Measurements from ENCODE around the gene HPN.
A peak's percentile ranks its signal among the peaks of the same experiment; 100 is the strongest.
"Not testable (repeated sequence)": the region's sequence is repeated elsewhere in the genome, so short reads cannot be mapped to it uniquely, and the experiment has no call there.

Gene HPN

GRCh38 chr19:35044317-35045117, 3.0 kb downstream of the HPN start:
- peak; percentile 45 for DNase-seq

- peak; percentile 28 for DNase-seq
These were observed 4.3 kb downstream of the HPN start for GRCh38 chr19:35045667-35046300.

- no peak for DNase-seq
These were observed 4.9 kb downstream of the HPN start for GRCh38 chr19:35046461-35046860.

DNA sequence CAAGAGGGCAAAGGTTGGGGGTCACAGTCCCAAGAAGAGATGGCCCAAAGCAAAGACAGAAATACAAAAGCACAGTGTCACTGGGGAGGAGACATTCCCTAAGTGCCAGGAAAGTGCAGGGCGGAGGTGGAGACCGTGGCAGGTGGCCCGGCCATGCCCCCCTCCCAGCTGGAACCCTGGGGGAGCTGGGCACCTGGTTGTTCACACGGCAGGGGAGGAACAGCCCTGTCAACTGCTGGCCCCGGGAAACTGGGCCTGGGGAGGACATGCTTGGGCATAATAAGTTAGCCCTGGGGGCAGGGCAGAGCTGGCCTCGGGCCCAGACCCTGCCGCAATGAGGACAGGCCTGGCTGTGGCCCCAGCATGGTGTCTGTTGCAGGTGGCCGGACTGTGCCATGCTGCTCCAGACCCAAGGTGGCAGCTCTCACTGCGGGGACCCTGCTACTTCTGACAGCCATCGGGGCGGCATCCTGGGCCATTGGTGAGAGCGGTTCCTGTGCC, 7.4 kb downstream of the HPN start:
- DNase-seq: no peak

DNA sequence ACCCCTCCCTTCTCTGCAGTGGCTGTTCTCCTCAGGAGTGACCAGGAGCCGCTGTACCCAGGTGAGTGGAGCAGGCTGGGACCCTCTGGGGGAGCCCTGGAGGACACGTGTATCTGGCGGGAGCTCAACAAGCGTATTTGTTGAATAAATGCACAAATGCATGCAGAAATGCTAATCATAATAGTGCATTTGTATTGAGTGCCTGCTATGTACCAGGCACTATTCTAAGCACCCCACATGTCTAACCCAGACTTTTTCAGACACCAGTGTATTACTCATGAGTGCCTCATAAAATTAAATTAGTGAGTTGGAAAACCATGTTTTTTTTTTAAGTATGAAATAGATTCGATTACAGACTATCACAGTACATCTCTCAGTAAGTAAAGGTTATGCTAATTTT, 7.9 kb downstream of the HPN start:
- no peak for DNase-seq

- not testable (repeated sequence) for DNase-seq
These were observed 9.1 kb downstream of the HPN start for GRCh38 chr19:35050662-35051061.

DNA sequence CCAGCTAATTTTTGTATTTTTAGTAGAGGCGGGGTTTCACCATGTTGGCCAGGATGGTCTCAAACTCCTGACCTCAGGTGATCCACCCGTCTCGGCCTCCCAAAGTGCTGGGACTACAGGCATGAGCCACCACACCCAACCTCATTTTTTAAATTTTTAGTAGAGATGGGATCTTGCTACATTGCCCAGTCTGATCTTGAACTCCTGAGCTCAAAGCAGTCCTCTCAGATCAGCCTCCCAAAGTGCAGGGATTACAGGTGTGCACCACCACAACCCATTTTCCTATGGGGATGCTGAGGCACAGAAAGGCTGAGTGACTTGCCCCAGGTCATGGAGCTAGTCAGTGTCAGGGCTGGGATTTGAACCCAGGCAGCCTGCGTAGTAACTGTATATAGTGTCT, 9.7 kb downstream of the HPN start:
- not testable (repeated sequence) for DNase-seq

DNA sequence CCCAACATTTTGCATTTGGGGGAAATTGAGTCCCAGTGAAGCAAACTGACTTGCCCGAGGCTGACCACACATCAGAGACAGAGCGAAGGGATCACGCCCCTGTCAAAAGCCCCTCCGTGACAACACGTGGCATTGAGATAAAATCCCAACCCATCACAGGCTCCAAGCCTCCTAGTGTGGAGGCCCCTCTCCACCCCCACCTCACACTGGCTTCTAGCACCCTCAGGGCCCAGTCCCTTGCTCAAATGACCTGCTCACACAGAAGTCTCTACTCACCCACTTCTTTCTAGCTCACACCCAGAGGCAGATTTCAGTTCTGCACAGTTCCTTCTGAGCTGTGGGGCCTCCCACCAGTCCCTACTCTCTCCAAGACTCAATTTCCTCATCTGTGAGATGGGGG, 10.3 kb downstream of the HPN start:
- no peak for DNase-seq

DNA sequence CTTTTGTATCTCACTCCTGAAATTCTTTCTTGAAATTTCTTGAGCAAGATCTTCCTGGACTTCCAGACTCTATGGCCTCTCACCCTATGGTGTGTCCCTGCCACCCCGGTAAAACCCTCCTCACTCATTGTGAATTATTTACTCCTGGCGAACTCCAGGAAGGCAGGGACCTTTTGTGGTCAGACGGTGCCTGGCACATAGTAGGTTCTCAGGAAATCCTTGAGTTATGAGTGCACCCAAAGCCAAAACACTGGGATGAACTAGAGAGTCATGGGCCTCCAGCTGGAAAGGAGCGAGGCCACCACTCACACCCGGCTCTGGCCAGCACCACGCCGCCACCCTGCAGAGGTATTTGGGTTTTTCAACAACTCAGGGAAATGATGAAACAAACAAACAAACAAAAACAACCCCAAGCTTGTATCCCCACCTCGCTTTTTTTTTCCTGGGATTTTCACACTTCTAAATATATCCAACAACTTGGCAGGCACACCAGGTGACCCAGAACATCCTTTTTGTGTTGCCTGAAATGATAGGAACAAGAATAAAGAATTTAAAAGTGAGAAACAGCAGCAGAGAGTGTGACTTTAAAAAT, 11.2 kb downstream of the HPN start:
- no peak for DNase-seq

DNA sequence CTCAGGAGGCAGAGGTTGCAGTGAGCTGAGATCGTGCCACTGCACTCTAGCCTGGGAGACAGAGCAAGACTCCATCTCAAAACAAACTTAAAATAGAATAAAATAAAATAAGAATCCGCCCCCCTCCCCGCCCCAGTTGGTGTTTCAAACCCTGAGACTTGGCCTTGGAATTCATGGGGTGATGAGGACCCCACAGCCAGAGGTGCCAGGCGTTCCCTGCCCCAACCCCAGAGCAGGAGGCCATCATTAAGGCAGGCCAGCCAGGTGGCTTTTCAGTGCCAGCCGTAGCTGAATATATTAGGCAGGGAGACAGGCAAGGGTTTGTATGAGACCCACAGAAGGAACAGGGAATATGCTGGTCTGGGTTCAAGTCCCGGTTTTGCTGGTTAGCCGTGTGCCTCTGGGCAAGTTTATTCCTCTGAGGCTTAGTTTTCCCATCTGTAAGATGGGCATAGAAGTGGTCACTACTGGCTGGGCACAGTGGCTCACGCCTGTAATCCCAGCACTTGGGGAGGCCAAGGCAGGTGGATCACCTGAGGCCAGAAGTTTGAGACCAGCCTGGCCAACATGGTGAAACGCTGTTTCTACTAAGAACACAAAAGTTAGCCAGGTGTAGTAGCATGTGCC, 12.3 kb downstream of the HPN start:
- no peak for DNase-seq

DNA sequence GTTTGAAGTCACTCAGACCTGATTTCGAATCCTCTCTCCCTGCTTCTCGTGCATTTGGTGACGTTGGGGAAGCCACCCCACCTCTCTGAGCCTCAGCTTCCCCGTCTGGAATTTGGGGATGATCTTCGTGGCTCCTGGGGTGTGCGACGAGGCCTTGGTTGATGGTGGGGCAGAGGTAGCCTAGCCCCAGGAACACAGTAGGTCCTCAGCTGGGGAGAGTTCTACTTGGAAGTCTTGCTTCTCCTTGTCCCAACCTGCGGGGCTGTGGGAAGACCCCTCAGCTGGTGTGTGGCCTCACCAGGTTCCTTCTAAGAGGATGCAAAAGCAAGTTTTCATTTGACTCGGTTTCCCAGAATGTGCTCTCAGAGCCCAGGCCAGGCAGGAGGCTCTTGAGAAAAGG, 13.1 kb downstream of the HPN start:
- no peak for DNase-seq

- no peak for DNase-seq
These were observed 14.2 kb downstream of the HPN start for GRCh38 chr19:35055715-35056179.

GRCh38 chr19:35056513-35057063, 15.1 kb downstream of the HPN start:
- DNase-seq: no peak

DNA sequence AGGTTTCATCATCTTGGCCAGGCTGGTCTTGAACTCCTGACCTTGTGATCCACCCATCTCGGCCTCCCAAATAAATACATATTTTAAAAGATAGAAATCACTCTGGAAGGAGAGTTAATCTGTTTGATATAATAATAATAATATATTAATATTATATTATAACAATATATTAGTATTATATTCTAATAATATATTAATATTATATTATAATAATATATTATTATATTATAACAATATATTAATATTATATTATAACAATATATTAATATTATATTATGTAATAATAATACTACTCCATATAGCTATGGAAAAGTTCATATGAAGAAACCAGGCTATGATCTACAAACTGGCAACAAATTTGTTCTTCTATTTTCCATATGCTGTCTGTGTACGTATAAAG, 16.8 kb downstream of the HPN start:
- no peak for DNase-seq

GRCh38 chr19:35059006-35059798, 17.7 kb downstream of the HPN start:
- DNase-seq: no peak

- DNase-seq: no peak
These were observed 18.2 kb downstream of the HPN start for GRCh38 chr19:35059799-35060091.

DNA sequence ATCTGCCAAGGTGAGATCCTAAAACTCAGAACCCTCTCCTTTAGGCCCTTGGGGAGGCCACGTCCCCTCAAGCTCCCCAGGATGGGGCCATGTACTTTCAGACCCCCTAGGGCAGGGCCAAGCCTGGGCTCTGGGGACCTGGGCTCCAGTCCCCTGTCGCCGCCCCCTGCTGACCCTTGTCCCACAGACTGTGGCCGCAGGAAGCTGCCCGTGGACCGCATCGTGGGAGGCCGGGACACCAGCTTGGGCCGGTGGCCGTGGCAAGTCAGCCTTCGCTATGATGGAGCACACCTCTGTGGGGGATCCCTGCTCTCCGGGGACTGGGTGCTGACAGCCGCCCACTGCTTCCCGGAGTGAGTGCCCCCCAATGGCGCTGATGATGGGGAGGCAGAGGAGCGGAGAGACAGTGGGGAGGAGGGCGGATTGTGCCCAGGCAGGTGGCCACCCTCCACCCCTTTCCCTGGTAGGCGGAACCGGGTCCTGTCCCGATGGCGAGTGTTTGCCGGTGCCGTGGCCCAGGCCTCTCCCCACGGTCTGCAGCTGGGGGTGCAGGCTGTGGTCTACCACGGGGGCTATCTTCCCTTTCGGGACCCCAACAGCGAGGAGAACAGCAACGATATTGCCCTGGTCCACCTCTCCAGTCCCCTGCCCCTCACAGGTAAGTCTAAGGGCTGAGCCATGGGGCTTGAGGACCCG, 18.8 kb downstream of the HPN start:
- DNase-seq: no peak

DNA sequence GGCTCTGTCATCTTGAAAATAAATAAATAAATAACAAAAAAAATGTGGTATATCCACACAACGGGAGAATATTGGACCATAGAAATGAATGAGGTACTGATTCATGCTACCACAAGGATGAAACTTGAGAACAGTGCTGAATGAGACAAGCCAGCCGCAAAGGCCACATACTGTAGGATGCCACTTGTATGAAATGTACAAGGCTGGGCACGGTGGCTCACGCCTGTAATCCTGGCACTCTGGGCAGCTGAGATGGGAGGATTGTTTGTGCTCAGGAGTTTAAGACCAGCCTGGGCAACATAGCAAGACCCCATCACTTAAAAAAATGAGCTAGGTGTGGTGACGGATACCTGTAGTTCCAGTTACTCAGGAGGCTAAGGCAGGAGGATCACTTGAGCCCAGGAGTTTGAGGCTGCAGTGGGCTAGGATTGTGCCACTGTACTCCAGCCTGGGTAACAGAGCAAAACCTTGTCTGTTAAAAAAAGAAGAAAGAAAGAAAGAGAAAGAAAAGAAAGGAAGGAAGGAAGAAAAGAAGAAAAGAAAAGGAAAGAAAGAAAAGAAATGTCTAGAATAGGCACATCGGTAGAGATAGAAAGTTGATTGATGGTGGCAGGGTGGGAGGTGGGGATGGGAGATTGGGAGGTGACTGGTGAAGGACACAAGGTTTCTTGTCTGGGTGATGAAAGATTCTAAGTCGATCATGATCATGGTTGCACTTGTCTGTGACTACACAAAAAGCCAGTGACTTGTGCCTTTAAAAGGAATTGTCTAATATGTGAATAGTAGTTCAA, 20.3 kb downstream of the HPN start:
- peak; percentile 13 for DNase-seq

GRCh38 chr19:35062942-35063341, 21.4 kb downstream of the HPN start:
- DNase-seq: no peak

DNA sequence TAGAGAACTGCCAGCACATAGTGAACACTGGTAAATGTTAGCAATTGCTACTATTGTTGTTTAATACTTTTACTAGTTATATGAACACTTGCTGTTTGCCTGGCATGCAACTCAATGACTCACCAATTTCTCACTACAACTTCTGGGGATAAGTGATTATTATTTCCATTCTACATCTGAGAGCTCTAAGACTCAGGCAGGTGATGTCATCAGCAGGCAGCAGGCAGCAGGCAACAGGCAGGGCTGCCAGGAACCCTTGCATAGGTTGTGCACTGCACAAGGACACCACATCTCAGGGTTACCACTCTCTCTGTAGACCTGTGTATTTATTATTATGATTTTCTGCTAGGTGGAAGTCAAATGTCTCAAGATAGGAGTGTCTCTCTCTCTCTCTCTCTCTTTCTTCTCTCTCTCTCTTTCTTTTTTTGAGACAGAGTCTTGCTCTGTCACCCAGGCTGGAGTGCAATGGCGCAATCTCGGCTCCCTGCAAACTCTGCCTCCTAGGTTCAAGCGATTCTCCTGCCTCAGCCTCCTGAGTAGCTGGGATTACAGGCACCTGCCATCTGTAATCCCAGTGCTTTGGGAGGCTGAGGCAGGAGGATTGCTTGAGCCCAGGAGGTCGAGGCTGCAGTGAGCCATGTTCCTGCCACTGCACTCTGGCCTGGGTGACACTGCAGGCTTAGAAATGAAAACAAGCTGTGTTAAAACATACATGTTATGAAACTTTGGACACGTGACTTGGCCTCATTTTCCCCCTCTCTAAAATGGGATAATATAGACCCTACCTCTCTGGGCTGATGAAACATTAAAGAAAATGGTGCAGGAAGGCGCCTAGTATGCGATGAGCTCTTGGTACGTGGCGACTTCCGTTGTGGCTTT, 22.7 kb downstream of the HPN start:
- peak; percentile 55 for DNase-seq

All from fibroblast of skin of right quadriceps (primary cell).